Neural crest cell (in vitro differentiated cells): ENCODE results near the gene PADI2. TPM values are rescaled to one million over a fixed set of nuclear protein-coding genes. Genes with fewer than 3 reads are reported as not detected.

Experiments
- DNase-seq: peaks from one replicate; pipeline ENCODE4 v3.0.0; 2021; ENCODE audit warnings: low read depth, mixed read lengths, low spot score
- H3K27ac Mint-ChIP-seq: one replicate; pipeline ENCODE4 v1.8.0; 2021; ENCODE audit warnings: mild to moderate bottlenecking, mixed read lengths; ENCODE audit not compliant: unreplicated experiment
- H3K27me3 Mint-ChIP-seq: 2 replicates; pipeline ENCODE4 v1.8.0; 2021; ENCODE audit warnings: low read depth, mild to moderate bottlenecking, mixed read lengths
- H3K36me3 Mint-ChIP-seq: 2 replicates; pipeline ENCODE4 v1.8.0; 2021; ENCODE audit warnings: low read depth, mild to moderate bottlenecking, mixed read lengths
- H3K4me1 Mint-ChIP-seq: 2 replicates; pipeline ENCODE4 v1.8.0; 2021; ENCODE audit warnings: mixed read lengths
- H3K4me3 Mint-ChIP-seq: one replicate; pipeline ENCODE4 v1.8.0; 2021; ENCODE audit warnings: mild to moderate bottlenecking, mixed read lengths
- H3K9me3 Mint-ChIP-seq: 2 replicates; pipeline ENCODE4 v1.8.0; 2021; ENCODE audit warnings: mixed read lengths
- CTCF ChIP-seq: fragments of 200-600 bp; sonication (generic); conservative IDR thresholded peaks from 2 replicates; pipeline ENCODE4 v1.5.0; 2021; ENCODE audit warnings: antibody characterized with exemption, mild to moderate bottlenecking
- long read RNA-seq: library from polyadenylated mRNA; unstranded; transcript quantifications from one replicate; pipeline ENCODE4 v2.0.0, GENCODE V29; 2020
- total RNA-seq: library from RNA; stranded (reverse); gene quantifications from 2 replicates; pipeline ENCODE4 v1.2.1, GENCODE V29; 2021

Gene PADI2
- 0.16 and 0.20 TPM in 2 replicates for total RNA-seq
- long read RNA-seq, partial matches to known transcripts: 0 of 1 reads
- long read RNA-seq, other reads (novel, unspliced or antisense): 1 of 1 reads

GRCh38 chr1:17119076-17119772 is at the start of gene PADI2:
Gene PADI2 (minus strand): TSS chr1:17119451. CDS start chr1:17119371, 80 bp downstream.
- no peak for TF ChIP-seq CTCF
- Mint-ChIP-seq H3K4me3 (peak within 1 kb of the TSS; percentile 49), H3K36me3 (no peaks in the 10 kb centered on the region), H3K27ac (no peak within 1 kb of the TSS), H3K9me3 (no peaks in the 10 kb centered on the region), H3K4me1 (peaks cover 5% of the 10 kb centered on the region), H3K27me3 (peaks cover 69% of the 10 kb centered on the region)
- DNase-seq: peak; percentile 53

GRCh38 chr1:17168091-17168876 is 49.0 kb upstream of the PADI2 start:
- Mint-ChIP-seq H3K27ac (no peak overlapping the region), H3K9me3 (no peaks in the 10 kb centered on the region), H3K4me3 (no peak overlapping the region), H3K4me1 (peaks cover 3% of the 10 kb centered on the region), H3K36me3 (no peaks in the 10 kb centered on the region), H3K27me3 (peaks cover 2% of the 10 kb centered on the region)
- no peak for DNase-seq
- no peak for TF ChIP-seq CTCF

GRCh38 chr1:17167786-17168090 is 48.5 kb upstream of the PADI2 start:
- Mint-ChIP-seq H3K27me3 (no peaks in the 10 kb centered on the region), H3K36me3 (no peaks in the 10 kb centered on the region), H3K27ac (no peak overlapping the region), H3K4me3 (no peak overlapping the region), H3K4me1 (peaks cover 3% of the 10 kb centered on the region), H3K9me3 (no peaks in the 10 kb centered on the region)
- no peak for TF ChIP-seq CTCF
- DNase-seq: no peak

GRCh38 chr1:17167041-17167785 is 48.0 kb upstream of the PADI2 start:
- no peak for TF ChIP-seq CTCF
- Mint-ChIP-seq H3K4me3 (no peak overlapping the region), H3K9me3 (no peaks in the 10 kb centered on the region), H3K36me3 (no peaks in the 10 kb centered on the region), H3K27me3 (no peaks in the 10 kb centered on the region), H3K4me1 (peaks cover 3% of the 10 kb centered on the region), H3K27ac (no peak overlapping the region)
- no peak for DNase-seq

- no peaks in the 10 kb centered on the region for H3K9me3 Mint-ChIP-seq
- peaks cover 3% of the 10 kb centered on the region for H3K4me1 Mint-ChIP-seq
- H3K4me3 Mint-ChIP-seq: no peak overlapping the region
- TF ChIP-seq CTCF: no peak
- DNase-seq: no peak
- no peak overlapping the region for H3K27ac Mint-ChIP-seq
- no peaks in the 10 kb centered on the region for H3K27me3 Mint-ChIP-seq
- no peaks in the 10 kb centered on the region for H3K36me3 Mint-ChIP-seq
These were observed 46.6 kb upstream of the PADI2 start for GRCh38 chr1:17165823-17166222.
